Calu3 (cell line): ENCODE data around the gene CERKL. TPM values are rescaled to one million over a fixed set of nuclear protein-coding genes. Genes with fewer than 3 reads are reported as not detected.

Experiments used
- BruUV-seq: library from RNA; stranded (reverse); fragments of 400-500 nt; replicated peaks from 2 replicates; lab custom pipeline; 2021; lab: Mats Ljungman, UMichigan
- CTCF ChIA-PET: fragments of 300-600 bp; sonication (Branson Sonifier 250); formaldehyde crosslinking; loops from one replicate; lab custom pipeline; 2022; ENCODE audit warnings: antibody characterized with exemption; lab: Charles Lee
- DNase-seq: peaks from one replicate; pipeline ENCODE4 v3.0.0; 2022
- H3K27ac Mint-ChIP-seq: one replicate; pipeline ENCODE4 v1.8.0; 2022; ENCODE audit warnings: mixed read lengths; ENCODE audit not compliant: unreplicated experiment
- H3K27me3 Mint-ChIP-seq: one replicate; pipeline ENCODE4 v1.8.0; 2022; ENCODE audit warnings: mixed read lengths; ENCODE audit not compliant: unreplicated experiment
- H3K36me3 Mint-ChIP-seq: one replicate; pipeline ENCODE4 v1.8.0; 2022; ENCODE audit warnings: mild to moderate bottlenecking, moderate library complexity, mixed read lengths; ENCODE audit not compliant: insufficient read depth, unreplicated experiment
- H3K4me1 Mint-ChIP-seq: one replicate; pipeline ENCODE4 v1.8.0; 2022; ENCODE audit warnings: mild to moderate bottlenecking, low read depth, mixed read lengths; ENCODE audit not compliant: unreplicated experiment
- H3K4me3 Mint-ChIP-seq: one replicate; pipeline ENCODE4 v1.8.0; 2022; ENCODE audit warnings: mild to moderate bottlenecking, low read depth, moderate library complexity, mixed read lengths; ENCODE audit not compliant: unreplicated experiment
- H3K9me3 Mint-ChIP-seq: one replicate; pipeline ENCODE4 v1.8.0; 2022; ENCODE audit warnings: low read depth, mixed read lengths; ENCODE audit not compliant: unreplicated experiment
- CTCF ChIP-seq: fragments of 200-600 bp; IDR thresholded peaks from one replicate; pipeline ENCODE4 v1.8.0; 2022; ENCODE audit warnings: antibody characterized with exemption; ENCODE audit not compliant: unreplicated experiment
- intact Hi-C: fragments of 100-400 bp; cut with micrococcal nuclease; formaldehyde crosslinking; loops from one replicate; pipeline ENCODE4 v1.10.0; 2022; ENCODE audit not compliant: unreplicated experiment
- total RNA-seq: library from RNA; stranded (reverse); gene quantifications from 2 replicates; pipeline ENCODE4 v1.2.3, GENCODE V29; 2022

CERKL gene
- total RNA-seq, 1 experiment from 2014 or later, result 1.1 TPM

GRCh38 chr2:181563101-181563692 lies 93.7 kb downstream of the CERKL start:
- DNase-seq, result no peak
- H3K4me3 Mint-ChIP-seq, result no peak overlapping the region
- H3K27ac Mint-ChIP-seq, result no peak overlapping the region
- peaks cover 3% of the 10 kb centered on the region for H3K9me3 Mint-ChIP-seq
- no peaks in the 10 kb centered on the region for H3K27me3 Mint-ChIP-seq
- intact Hi-C loops, result no loop called here
- no TSS peak for BruUV-seq
- H3K4me1 Mint-ChIP-seq, result no peaks in the 10 kb centered on the region
- TF ChIP-seq CTCF, result no peak
- H3K36me3 Mint-ChIP-seq, result no peaks in the 10 kb centered on the region
- CTCF ChIA-PET, result no interaction called here

- no peak for TF ChIP-seq CTCF
- Mint-ChIP-seq H3K9me3 (peaks cover 3% of the 10 kb centered on the region), H3K4me1 (no peaks in the 10 kb centered on the region), H3K4me3 (no peak overlapping the region), H3K36me3 (no peaks in the 10 kb centered on the region), H3K27me3 (no peaks in the 10 kb centered on the region), H3K27ac (no peak overlapping the region)
- intact Hi-C loops, result no loop called here
- CTCF ChIA-PET, result no interaction called here
- no TSS peak for BruUV-seq
- no peak for DNase-seq
Observed at GRCh38 chr2:181558371-181558770, 98.5 kb downstream of the CERKL start.

- H3K27me3 Mint-ChIP-seq, result no peaks in the 10 kb centered on the region
- CTCF ChIA-PET, result no interaction called here
Observed at GRCh38 chr2:181554061-181554830, 102.7 kb downstream of the CERKL start.

GRCh38 chr2:181553244-181553643 lies 103.7 kb downstream of the CERKL start:
- intact Hi-C loops, result no loop called here
- no peaks in the 10 kb centered on the region for H3K36me3 Mint-ChIP-seq
- BruUV-seq, result no TSS peak
- no peak overlapping the region for H3K4me3 Mint-ChIP-seq
- TF ChIP-seq CTCF, result no peak
- H3K27ac Mint-ChIP-seq, result no peak overlapping the region
- DNase-seq, result no peak
- no peaks in the 10 kb centered on the region for H3K27me3 Mint-ChIP-seq
- no peaks in the 10 kb centered on the region for H3K9me3 Mint-ChIP-seq
- CTCF ChIA-PET, result no interaction called here
- no peaks in the 10 kb centered on the region for H3K4me1 Mint-ChIP-seq

More at GRCh38 chr2:181554061-181554830, 102.7 kb downstream of the CERKL start:
- no TSS peak for BruUV-seq
- Mint-ChIP-seq H3K4me1 (no peaks in the 10 kb centered on the region), H3K36me3 (no peaks in the 10 kb centered on the region), H3K27ac (no peak overlapping the region), H3K4me3 (no peak overlapping the region), H3K9me3 (no peaks in the 10 kb centered on the region)
- intact Hi-C loops, result no loop called here
- DNase-seq, result no peak
- TF ChIP-seq CTCF, result no peak
